Hepatocyte (in vitro differentiated cells): ENCODE data around the gene SBNO2. TPM values are rescaled to one million over a fixed set of nuclear protein-coding genes. Genes with fewer than 3 reads are reported as not detected.

Experiments
- DNase-seq: peaks from one replicate; pipeline ENCODE4 v3.0.0-alpha.2; 2016; ENCODE audit warnings: low spot score
- H2AFZ ChIP-seq: fragments of 200-600 bp; sonication (generic); 2 replicates; pipeline ENCODE4 v1.6.0; 2016; ENCODE audit warnings: antibody characterized with exemption, mild to moderate bottlenecking
- H3K27ac ChIP-seq: fragments of 200-600 bp; sonication (generic); 2 replicates; pipeline ENCODE4 v1.5.1; 2016; ENCODE audit warnings: mild to moderate bottlenecking
- H3K27me3 ChIP-seq: fragments of 200-600 bp; sonication (generic); 2 replicates; pipeline ENCODE4 v1.6.1; 2016
- H3K36me3 ChIP-seq: fragments of 200-600 bp; sonication (generic); replicated peaks from 2 replicates; pipeline ENCODE4 v1.5.1; 2016; ENCODE audit warnings: low read depth; ENCODE audit not compliant: insufficient read depth
- H3K4me1 ChIP-seq: fragments of 200-600 bp; sonication (generic); 2 replicates; pipeline ENCODE4 v1.5.1; 2016; ENCODE audit warnings: mild to moderate bottlenecking, moderate library complexity; ENCODE audit not compliant: insufficient read depth
- H3K4me2 ChIP-seq: fragments of 200-600 bp; sonication (generic); 2 replicates; pipeline ENCODE4 v1.6.0; 2016
- H3K4me3 ChIP-seq: fragments of 200-600 bp; sonication (generic); 2 replicates; pipeline ENCODE4 v1.5.1; 2016; ENCODE audit warnings: mild to moderate bottlenecking
- H3K79me2 ChIP-seq: fragments of 200-600 bp; sonication (generic); 2 replicates; pipeline ENCODE4 v1.6.0; 2017; ENCODE audit warnings: mild to moderate bottlenecking
- H3K9me2 ChIP-seq: fragments of 200-600 bp; sonication (generic); replicated peaks from 2 replicates; pipeline ENCODE4 v1.6.0; 2017; ENCODE audit warnings: mild to moderate bottlenecking; ENCODE audit not compliant: insufficient read depth
- H3K9me3 ChIP-seq: fragments of 200-600 bp; sonication (generic); 2 replicates; pipeline ENCODE4 v1.5.1; 2016; ENCODE audit warnings: low read depth, mild to moderate bottlenecking
- H4K20me1 ChIP-seq: fragments of 200-600 bp; sonication (generic); 2 replicates; pipeline ENCODE4 v1.6.0; 2016; ENCODE audit warnings: mild to moderate bottlenecking; ENCODE audit not compliant: insufficient read depth, poor library complexity, severe bottlenecking
- EZH2 ChIP-seq: fragments of 200-600 bp; sonication (generic); IDR thresholded peaks from 2 replicates; pipeline ENCODE4 v1.6.1; 2016; ENCODE audit warnings: antibody characterized with exemption, mild to moderate bottlenecking, borderline replicate concordance
- EZH2phosphoT487 ChIP-seq: fragments of 200-600 bp; sonication (generic); IDR thresholded peaks from one replicate; pipeline ENCODE4 v1.6.1; 2018; ENCODE audit warnings: antibody characterized with exemption, mild to moderate bottlenecking, low read depth, moderate library complexity; ENCODE audit not compliant: unreplicated experiment, severe bottlenecking
- WGBS: methylation state at CpG from one replicate; pipeline ENCODE4 v1.1.6; 2016; ENCODE audit warnings: low lambda C conversion rate; ENCODE audit errors: missing lambda C conversion rate; 5-methylcytosine and 5-hydroxymethylcytosine counted together
- polyA plus RNA-seq: library from polyadenylated mRNA; unstranded; fragments of >200 nt; fragmentation: Nextera tagmentation; extraction: Ambion mirVana; gene quantifications from 2 replicates; pipeline ENCODE4 v1.2.1, GENCODE V29; 2016
- total RNA-seq: library from RNA; depleted of rRNA; stranded (reverse); fragments of >200 nt; gene quantifications from 2 replicates; pipeline ENCODE4 v1.2.3, GENCODE V29; 2014
- TF ChIP-seq, protein P1 (sequence below): fragments of 200-600 bp; sonication (generic); IDR thresholded peaks from 2 replicates; pipeline ENCODE4 v1.5.1; 2016; ENCODE audit warnings: antibody characterized with exemption, mild to moderate bottlenecking; ENCODE audit not compliant: poor library complexity

SBNO2 gene
- total and polyA plus RNA-seq, 2 experiments from 2014 or later: 12.7 to 15.6 TPM

DNA sequence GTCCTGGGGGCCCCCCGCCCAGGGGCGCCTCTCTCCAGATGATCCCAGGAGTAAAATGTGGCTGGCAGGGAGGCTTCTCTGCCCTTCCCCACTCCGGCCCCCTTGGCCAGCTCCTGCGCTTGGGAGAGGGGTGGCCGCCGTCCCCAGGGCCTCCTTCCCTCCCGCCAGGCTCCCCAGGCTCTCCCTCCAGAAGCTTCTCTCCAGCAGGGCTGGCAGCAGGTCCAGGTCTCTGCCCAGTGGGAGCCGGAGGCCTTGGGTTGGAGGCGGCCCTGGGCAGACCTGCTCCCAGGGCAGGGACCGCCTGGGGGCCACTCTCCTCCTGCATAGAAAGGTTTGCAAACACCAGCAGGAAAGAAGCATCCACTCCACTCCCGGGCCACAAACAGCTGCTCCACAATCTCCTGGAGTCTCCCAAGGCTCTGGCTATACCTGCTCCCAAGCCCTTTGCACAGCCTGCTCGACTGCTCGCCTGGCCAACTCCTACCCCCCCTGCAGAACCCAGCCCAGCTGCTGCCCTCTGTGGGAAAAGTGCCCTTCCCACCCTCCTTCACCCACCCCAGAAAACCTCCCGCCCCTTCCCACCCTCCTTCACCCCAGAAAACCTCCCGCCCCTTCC lies 26.0 kb downstream of the SBNO2 start:
- Histone ChIP-seq H2AFZ (no peak overlapping the region), H3K9me3 (no peaks in the 10 kb centered on the region), H3K4me1 (no peaks in the 10 kb centered on the region), H3K4me3 (no peak overlapping the region), H3K79me2 (peaks cover 12% of the 10 kb centered on the region), H4K20me1 (no peaks in the 10 kb centered on the region), H3K9me2 (no peaks in the 10 kb centered on the region), H3K36me3 (no peaks in the 10 kb centered on the region), H3K4me2 (no peak overlapping the region), H3K27me3 (no peaks in the 10 kb centered on the region), H3K27ac (no peak overlapping the region)
- no peak for TF ChIP-seq EZH2phosphoT487
- TF ChIP-seq EZH2: no peak
- TF ChIP-seq, protein P1, sequence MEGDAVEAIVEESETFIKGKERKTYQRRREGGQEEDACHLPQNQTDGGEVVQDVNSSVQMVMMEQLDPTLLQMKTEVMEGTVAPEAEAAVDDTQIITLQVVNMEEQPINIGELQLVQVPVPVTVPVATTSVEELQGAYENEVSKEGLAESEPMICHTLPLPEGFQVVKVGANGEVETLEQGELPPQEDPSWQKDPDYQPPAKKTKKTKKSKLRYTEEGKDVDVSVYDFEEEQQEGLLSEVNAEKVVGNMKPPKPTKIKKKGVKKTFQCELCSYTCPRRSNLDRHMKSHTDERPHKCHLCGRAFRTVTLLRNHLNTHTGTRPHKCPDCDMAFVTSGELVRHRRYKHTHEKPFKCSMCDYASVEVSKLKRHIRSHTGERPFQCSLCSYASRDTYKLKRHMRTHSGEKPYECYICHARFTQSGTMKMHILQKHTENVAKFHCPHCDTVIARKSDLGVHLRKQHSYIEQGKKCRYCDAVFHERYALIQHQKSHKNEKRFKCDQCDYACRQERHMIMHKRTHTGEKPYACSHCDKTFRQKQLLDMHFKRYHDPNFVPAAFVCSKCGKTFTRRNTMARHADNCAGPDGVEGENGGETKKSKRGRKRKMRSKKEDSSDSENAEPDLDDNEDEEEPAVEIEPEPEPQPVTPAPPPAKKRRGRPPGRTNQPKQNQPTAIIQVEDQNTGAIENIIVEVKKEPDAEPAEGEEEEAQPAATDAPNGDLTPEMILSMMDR: no peak
- no peak for DNase-seq
- 90% methylated on average over 13 of the region's 15 CpGs for WGBS

- WGBS: 91% methylated on average over 30 of the region's 38 CpGs
- Histone ChIP-seq H3K27me3 (no peaks in the 10 kb centered on the region), H2AFZ (no peak overlapping the region), H3K9me2 (no peaks in the 10 kb centered on the region), H4K20me1 (no peaks in the 10 kb centered on the region), H3K79me2 (peaks cover 6% of the 10 kb centered on the region), H3K9me3 (no peaks in the 10 kb centered on the region), H3K36me3 (no peaks in the 10 kb centered on the region), H3K4me3 (no peak overlapping the region), H3K27ac (no peak overlapping the region), H3K4me2 (no peak overlapping the region), H3K4me1 (no peaks in the 10 kb centered on the region)
- DNase-seq: no peak
- TF ChIP-seq, protein P1: no peak
- TF ChIP-seq EZH2 (no peak), EZH2phosphoT487 (no peak)
Measured at GRCh38 chr19:1146858-1147780, 26.9 kb downstream of the SBNO2 start.

- Histone ChIP-seq H3K9me2 (no peaks in the 10 kb centered on the region), H3K36me3 (no peaks in the 10 kb centered on the region), H4K20me1 (no peaks in the 10 kb centered on the region), H3K9me3 (no peaks in the 10 kb centered on the region), H3K4me2 (no peak overlapping the region), H2AFZ (no peak overlapping the region), H3K4me1 (no peaks in the 10 kb centered on the region), H3K27me3 (no peaks in the 10 kb centered on the region), H3K4me3 (no peak overlapping the region), H3K79me2 (peaks cover 1% of the 10 kb centered on the region), H3K27ac (no peak overlapping the region)
- TF ChIP-seq, protein P1: no peak
- TF ChIP-seq EZH2phosphoT487 (no peak), EZH2 (no peak)
- 90% methylated on average over 13 of the region's 13 CpGs for WGBS
- DNase-seq: no peak
Measured at GRCh38 chr19:1146412-1146699, 27.7 kb downstream of the SBNO2 start.
